Activated T-cell treated with anti-CD3 and anti-CD28 coated beads, Interleukin-2, amount 50 U/mL, for 4 hours (primary cell): Measurements from ENCODE around the gene SMAD7. TPM values are rescaled to one million over a fixed set of nuclear protein-coding genes. Genes with fewer than 3 reads are reported as not detected.

Source experiments
- ATAC-seq, 2 donors: fragments of 200-7000 bp; cut with Tn5 transposase; one replicate each; pipeline ENCODE4 v1.10.0; 2021
- DNase-seq: peaks from one replicate; pipeline ENCODE4 v3.0.0-alpha.2; 2020
- H3K27me3 Mint-ChIP-seq: one replicate; pipeline ENCODE4 v1.8.0; 2021; ENCODE audit warnings: low read depth, mixed read lengths
- H3K36me3 Mint-ChIP-seq: one replicate; pipeline ENCODE4 v1.8.0; 2022; ENCODE audit warnings: mixed read lengths; ENCODE audit not compliant: insufficient read depth
- H3K4me1 Mint-ChIP-seq: one replicate; pipeline ENCODE4 v1.8.0; 2021; ENCODE audit warnings: low read depth, mixed read lengths
- H3K4me3 Mint-ChIP-seq: one replicate; pipeline ENCODE4 v1.8.0; 2021; ENCODE audit warnings: mild to moderate bottlenecking, moderate library complexity, mixed read lengths
- H3K9me3 Mint-ChIP-seq: one replicate; pipeline ENCODE4 v1.8.0; 2021; ENCODE audit warnings: mixed read lengths
- total RNA-seq, 3 donors: library from RNA; stranded (reverse); gene quantifications; one replicate each; pipeline ENCODE4 v1.2.1, GENCODE V29; 2021

SMAD7 gene
- total RNA-seq, 3 donors from 2014 or later: 8.0 to 13.6 (median 9.6) TPM

- Mint-ChIP-seq H3K27me3 (no peaks in the 10 kb centered on the region), H3K4me3 (no peak overlapping the region), H3K36me3 (no peaks in the 10 kb centered on the region), H3K4me1 (no peaks in the 10 kb centered on the region), H3K9me3 (no peaks in the 10 kb centered on the region)
- DNase-seq (no peak), ATAC-seq (no peak)
Observed at GRCh38 chr18:48891721-48892120, 59.0 kb downstream of the SMAD7 start.

GRCh38 chr18:48889981-48890762 lies 60.6 kb downstream of the SMAD7 start:
- DNase-seq (no peak), ATAC-seq (no peak)
- no peaks in the 10 kb centered on the region for H3K9me3 Mint-ChIP-seq
- no peaks in the 10 kb centered on the region for H3K4me1 Mint-ChIP-seq
- no peak overlapping the region for H3K4me3 Mint-ChIP-seq
- H3K27me3 Mint-ChIP-seq: no peaks in the 10 kb centered on the region
- no peaks in the 10 kb centered on the region for H3K36me3 Mint-ChIP-seq

GRCh38 chr18:48889115-48889941 lies 61.4 kb downstream of the SMAD7 start:
- H3K4me1 Mint-ChIP-seq: no peaks in the 10 kb centered on the region
- no peak for DNase-seq
- ATAC-seq: no peak
- no peaks in the 10 kb centered on the region for H3K9me3 Mint-ChIP-seq
- no peak overlapping the region for H3K4me3 Mint-ChIP-seq
- no peaks in the 10 kb centered on the region for H3K27me3 Mint-ChIP-seq
- H3K36me3 Mint-ChIP-seq: no peaks in the 10 kb centered on the region

GRCh38 chr18:48888773-48889080 lies 62.0 kb downstream of the SMAD7 start:
- DNase-seq (no peak), ATAC-seq (no peak)
- H3K36me3 Mint-ChIP-seq: no peaks in the 10 kb centered on the region
- no peak overlapping the region for H3K4me3 Mint-ChIP-seq
- H3K9me3 Mint-ChIP-seq: no peaks in the 10 kb centered on the region
- no peaks in the 10 kb centered on the region for H3K27me3 Mint-ChIP-seq
- H3K4me1 Mint-ChIP-seq: no peaks in the 10 kb centered on the region

- no peaks in the 10 kb centered on the region for H3K27me3 Mint-ChIP-seq
- H3K4me3 Mint-ChIP-seq: no peak overlapping the region
- no peaks in the 10 kb centered on the region for H3K36me3 Mint-ChIP-seq
- H3K9me3 Mint-ChIP-seq: no peaks in the 10 kb centered on the region
- DNase-seq (no peak), ATAC-seq (no peak)
- no peaks in the 10 kb centered on the region for H3K4me1 Mint-ChIP-seq
Observed at GRCh38 chr18:48887905-48888772, 62.6 kb downstream of the SMAD7 start.

GRCh38 chr18:48887294-48887904 lies 63.4 kb downstream of the SMAD7 start:
- H3K27me3 Mint-ChIP-seq: no peaks in the 10 kb centered on the region
- H3K4me1 Mint-ChIP-seq: no peaks in the 10 kb centered on the region
- no peak overlapping the region for H3K4me3 Mint-ChIP-seq
- ATAC-seq: no peak
- no peaks in the 10 kb centered on the region for H3K9me3 Mint-ChIP-seq
- no peaks in the 10 kb centered on the region for H3K36me3 Mint-ChIP-seq
- no peak for DNase-seq

GRCh38 chr18:48886520-48887293 lies 64.1 kb downstream of the SMAD7 start:
- Mint-ChIP-seq H3K27me3 (no peaks in the 10 kb centered on the region), H3K4me1 (no peaks in the 10 kb centered on the region), H3K36me3 (no peaks in the 10 kb centered on the region), H3K4me3 (no peak overlapping the region), H3K9me3 (no peaks in the 10 kb centered on the region)
- DNase-seq (no peak), ATAC-seq (no peak)

- no peaks in the 10 kb centered on the region for H3K27me3 Mint-ChIP-seq
Observed at GRCh38 chr18:48885924-48886400, 64.8 kb downstream of the SMAD7 start.

GRCh38 chr18:48885266-48885923 lies 65.4 kb downstream of the SMAD7 start:
- Mint-ChIP-seq H3K4me1 (peaks cover 3% of the 10 kb centered on the region), H3K4me3 (no peak overlapping the region), H3K27me3 (no peaks in the 10 kb centered on the region), H3K9me3 (no peaks in the 10 kb centered on the region), H3K36me3 (no peaks in the 10 kb centered on the region)
- DNase-seq: no peak
- no peak for ATAC-seq

More at GRCh38 chr18:48885924-48886400, 64.8 kb downstream of the SMAD7 start:
- H3K4me1 Mint-ChIP-seq: no peaks in the 10 kb centered on the region
- no peak overlapping the region for H3K4me3 Mint-ChIP-seq
- H3K9me3 Mint-ChIP-seq: no peaks in the 10 kb centered on the region
- no peaks in the 10 kb centered on the region for H3K36me3 Mint-ChIP-seq
- no peak for DNase-seq
- ATAC-seq: no peak

- peaks cover 6% of the 10 kb centered on the region for H3K4me1 Mint-ChIP-seq
- ATAC-seq (no peak), DNase-seq (no peak)
- no peaks in the 10 kb centered on the region for H3K27me3 Mint-ChIP-seq
- H3K4me3 Mint-ChIP-seq: no peak overlapping the region
- H3K36me3 Mint-ChIP-seq: no peaks in the 10 kb centered on the region
- H3K9me3 Mint-ChIP-seq: no peaks in the 10 kb centered on the region
Observed at GRCh38 chr18:48884771-48885170, 66.0 kb downstream of the SMAD7 start.

GRCh38 chr18:48884306-48884705 lies 66.5 kb downstream of the SMAD7 start:
- no peak overlapping the region for H3K4me3 Mint-ChIP-seq
- H3K4me1 Mint-ChIP-seq: peaks cover 6% of the 10 kb centered on the region
- H3K9me3 Mint-ChIP-seq: no peaks in the 10 kb centered on the region
- DNase-seq (no peak), ATAC-seq (no peak)
- H3K36me3 Mint-ChIP-seq: no peaks in the 10 kb centered on the region
- no peaks in the 10 kb centered on the region for H3K27me3 Mint-ChIP-seq

GRCh38 chr18:48882379-48882778 lies 68.4 kb downstream of the SMAD7 start:
- Mint-ChIP-seq H3K36me3 (no peaks in the 10 kb centered on the region), H3K27me3 (no peaks in the 10 kb centered on the region)
- DNase-seq: no peak

GRCh38 chr18:48880931-48881330 lies 69.8 kb downstream of the SMAD7 start:
- Mint-ChIP-seq H3K9me3 (no peaks in the 10 kb centered on the region), H3K4me3 (no peak overlapping the region), H3K27me3 (no peaks in the 10 kb centered on the region), H3K36me3 (no peaks in the 10 kb centered on the region), H3K4me1 (peaks cover 6% of the 10 kb centered on the region)
- ATAC-seq: no peak
- DNase-seq: no peak

More at GRCh38 chr18:48882379-48882778, 68.4 kb downstream of the SMAD7 start:
- Mint-ChIP-seq H3K4me1 (peaks cover 6% of the 10 kb centered on the region), H3K4me3 (no peak overlapping the region), H3K9me3 (no peaks in the 10 kb centered on the region)
- ATAC-seq: no peak
